NT2/D1 (cell line): ENCODE results near the gene GAS2L1.

Source experiments
- DNase-seq: peaks from one replicate; pipeline ENCODE4 v3.0.0-alpha.2; 2011; ENCODE audit warnings: low read depth, low spot score
- H3K27me3 ChIP-seq: 2 replicates; pipeline ENCODE4 v1.6.0; 2011; ENCODE audit warnings: mild to moderate bottlenecking; ENCODE audit not compliant: insufficient read length, insufficient read depth
- H3K36me3 ChIP-seq: 2 replicates; pipeline ENCODE4 v1.6.1; 2011; ENCODE audit warnings: mild to moderate bottlenecking, low read length, mixed read lengths; ENCODE audit not compliant: insufficient read depth, insufficient read length
- H3K4me1 ChIP-seq: 2 replicates; pipeline ENCODE4 v1.5.1; 2011; ENCODE audit not compliant: insufficient read depth, insufficient read length
- H3K4me3 ChIP-seq: 2 replicates; pipeline ENCODE4 v1.5.1; 2011; ENCODE audit warnings: low read depth; ENCODE audit not compliant: insufficient read length
- H3K9ac ChIP-seq: 2 replicates; pipeline ENCODE4 v1.6.0; 2011; ENCODE audit warnings: low read depth; ENCODE audit not compliant: insufficient read length
- H3K9me3 ChIP-seq: 2 replicates; pipeline ENCODE4 v1.5.1; 2011; ENCODE audit warnings: mild to moderate bottlenecking, low read length; ENCODE audit not compliant: insufficient read depth
- SUZ12 ChIP-seq: IDR thresholded peaks from 2 replicates; pipeline ENCODE4 v1.6.1; 2011; ENCODE audit not compliant: insufficient read length, insufficient read depth; ENCODE audit errors: extremely low read depth
- YY1 ChIP-seq: IDR thresholded peaks from 2 replicates; pipeline ENCODE4 v1.6.1; 2011; ENCODE audit not compliant: insufficient read length, insufficient read depth
- ZNF274 ChIP-seq: IDR thresholded peaks from 2 replicates; pipeline ENCODE4 v1.6.1; 2011; ENCODE audit warnings: mild to moderate bottlenecking, low read depth, low read length

GAS2L1 gene

DNA sequence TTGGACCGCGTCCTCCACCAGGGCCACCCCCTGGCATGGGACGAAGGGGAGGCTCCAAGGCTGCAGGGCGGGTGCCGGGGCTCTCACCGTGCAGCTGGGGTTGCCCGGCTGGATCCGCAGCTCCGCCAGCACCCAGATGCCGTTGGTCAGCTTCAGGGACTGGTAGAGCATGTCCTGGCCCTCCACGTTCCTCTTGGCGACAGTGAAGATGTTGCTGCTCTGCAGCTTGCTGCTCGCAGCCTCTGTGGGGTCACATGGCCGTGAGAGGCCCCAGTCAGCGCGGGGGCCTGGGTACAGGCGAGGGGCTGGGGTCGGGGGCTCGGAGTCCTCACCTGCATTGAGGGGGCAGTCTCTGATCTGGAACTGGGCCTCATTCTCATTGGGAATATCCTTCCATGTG, 23.8 kb downstream of the GAS2L1 start:
- peaks cover 15% of the 10 kb centered on the region for H3K4me1 ChIP-seq
- H3K9me3 ChIP-seq = no peaks in the 10 kb centered on the region
- no peak for DNase-seq
- peaks cover 81% of the 10 kb centered on the region for H3K36me3 ChIP-seq
- no peaks in the 10 kb centered on the region for H3K27me3 ChIP-seq
- H3K4me3 ChIP-seq = no peak overlapping the region
- H3K9ac ChIP-seq = peak overlapping the region; percentile 32
- TF ChIP-seq SUZ12 (no peak), ZNF274 (no peak), YY1 (no peak)

- Histone ChIP-seq H3K36me3 (peaks cover 86% of the 10 kb centered on the region), H3K9ac (peak overlapping the region; percentile 32), H3K4me3 (no peak overlapping the region), H3K4me1 (peaks cover 15% of the 10 kb centered on the region), H3K27me3 (no peaks in the 10 kb centered on the region), H3K9me3 (no peaks in the 10 kb centered on the region)
- DNase-seq = no peak
- TF ChIP-seq ZNF274 = no peak
These were observed 24.3 kb downstream of the GAS2L1 start for GRCh38 chr22:29330753-29331152.

DNA sequence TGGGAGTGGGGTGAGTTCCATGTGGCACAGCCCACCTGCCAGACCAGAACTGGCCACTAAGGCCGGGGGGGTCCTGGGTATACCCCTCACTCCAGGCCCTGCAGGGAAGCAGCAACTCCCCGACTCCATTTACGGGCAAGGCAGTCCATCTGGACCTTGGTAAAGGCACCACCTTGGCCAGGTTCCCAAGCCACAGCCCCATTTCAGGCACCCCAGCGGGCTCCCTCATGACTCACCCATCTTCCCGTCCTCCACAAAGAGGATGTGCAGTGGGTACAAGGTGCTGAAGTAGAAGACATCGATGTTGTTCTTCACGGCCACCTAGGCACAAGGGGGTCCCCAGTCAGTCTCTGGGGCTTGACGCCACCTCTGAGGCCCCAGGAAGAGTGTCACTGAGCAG, 24.8 kb downstream of the GAS2L1 start:
- DNase-seq = no peak
- no peaks in the 10 kb centered on the region for H3K27me3 ChIP-seq
- no peak overlapping the region for H3K4me3 ChIP-seq
- H3K9ac ChIP-seq = peak overlapping the region; percentile 32
- peaks cover 87% of the 10 kb centered on the region for H3K36me3 ChIP-seq
- TF ChIP-seq ZNF274 (no peak), YY1 (no peak), SUZ12 (no peak)
- H3K9me3 ChIP-seq = no peaks in the 10 kb centered on the region
- H3K4me1 ChIP-seq = peaks cover 15% of the 10 kb centered on the region

GRCh38 chr22:29331658-29332300, 25.3 kb downstream of the GAS2L1 start:
- no peak overlapping the region for H3K4me3 ChIP-seq
- peaks cover 15% of the 10 kb centered on the region for H3K4me1 ChIP-seq
- no peaks in the 10 kb centered on the region for H3K27me3 ChIP-seq
- H3K36me3 ChIP-seq = peaks cover 85% of the 10 kb centered on the region
- no peak overlapping the region for H3K9ac ChIP-seq
- no peak for DNase-seq
- H3K9me3 ChIP-seq = no peaks in the 10 kb centered on the region
- TF ChIP-seq SUZ12 = no peak

DNA sequence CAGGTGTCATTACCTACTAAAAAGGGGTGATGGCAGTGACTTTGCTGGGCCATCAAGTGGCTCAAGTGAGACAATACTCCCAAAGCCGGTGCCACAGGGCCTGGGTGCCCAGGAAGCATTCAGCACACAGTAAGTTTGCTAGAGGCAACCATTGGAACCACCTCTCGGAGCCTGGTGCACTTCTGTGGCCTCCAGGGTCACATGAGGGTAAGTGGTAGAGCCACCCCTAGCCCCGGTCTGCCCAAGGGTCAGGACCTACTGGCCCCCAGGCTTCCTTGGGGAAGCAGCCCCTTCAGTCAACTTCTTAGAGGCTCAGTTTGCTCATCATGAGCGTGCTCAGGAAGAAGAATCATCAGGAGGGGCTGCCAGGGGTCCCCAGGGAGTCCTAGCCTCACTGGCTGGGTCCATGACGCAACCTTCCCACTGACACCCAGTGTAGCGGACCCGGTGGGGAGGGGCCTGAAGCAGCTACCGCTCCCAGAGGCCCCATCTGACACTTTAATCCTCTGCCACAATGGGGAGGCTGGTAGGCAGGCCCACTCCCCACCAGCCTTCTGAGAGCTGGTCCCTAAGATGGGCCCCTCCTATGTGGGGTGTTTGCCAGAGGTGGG, 26.5 kb downstream of the GAS2L1 start:
- TF ChIP-seq SUZ12 (no peak), YY1 (no peak)
- H3K36me3 ChIP-seq = peaks cover 86% of the 10 kb centered on the region
- H3K27me3 ChIP-seq = no peaks in the 10 kb centered on the region
- H3K4me3 ChIP-seq = no peak overlapping the region
- peaks cover 15% of the 10 kb centered on the region for H3K4me1 ChIP-seq
- H3K9ac ChIP-seq = no peak overlapping the region
- H3K9me3 ChIP-seq = no peaks in the 10 kb centered on the region
- no peak for DNase-seq

DNA sequence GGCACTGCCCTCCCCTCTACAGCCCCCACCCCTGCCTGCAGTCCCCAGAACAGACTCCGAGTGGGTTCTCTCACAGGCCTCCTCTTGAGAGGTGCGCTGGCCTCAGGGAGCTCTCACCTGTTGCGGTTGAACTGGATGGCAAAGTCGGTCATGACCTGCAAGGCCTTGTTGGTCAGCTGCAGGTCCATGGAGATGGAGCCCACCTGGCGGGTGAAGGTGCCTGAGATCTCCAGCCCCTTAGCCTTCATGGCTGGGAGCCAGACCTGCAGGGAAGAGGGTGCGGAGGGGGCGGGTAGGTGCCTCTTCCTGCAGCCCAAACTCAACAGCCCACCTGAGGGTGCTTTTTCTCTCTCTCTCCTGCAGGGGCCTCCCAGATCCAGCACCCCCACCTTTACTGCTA, 27.7 kb downstream of the GAS2L1 start:
- no peak for DNase-seq
- H3K4me3 ChIP-seq = no peak overlapping the region

GRCh38 chr22:29334696-29335344, 28.4 kb downstream of the GAS2L1 start:
- Histone ChIP-seq H3K9me3 (no peaks in the 10 kb centered on the region), H3K36me3 (peaks cover 86% of the 10 kb centered on the region), H3K27me3 (no peaks in the 10 kb centered on the region), H3K4me1 (peaks cover 13% of the 10 kb centered on the region), H3K9ac (no peak overlapping the region), H3K4me3 (no peak overlapping the region)
- TF ChIP-seq YY1 = no peak
- TF ChIP-seq SUZ12 = no peak
- TF ChIP-seq ZNF274 = no peak
- no peak for DNase-seq

More for the DNA sequence above, 27.7 kb downstream of the GAS2L1 start:
- TF ChIP-seq SUZ12 = no peak
- TF ChIP-seq ZNF274 = no peak
- TF ChIP-seq YY1 = no peak
- Histone ChIP-seq H3K27me3 (no peaks in the 10 kb centered on the region), H3K36me3 (peaks cover 87% of the 10 kb centered on the region), H3K4me1 (peaks cover 15% of the 10 kb centered on the region), H3K9me3 (no peaks in the 10 kb centered on the region), H3K9ac (no peak overlapping the region)

DNA sequence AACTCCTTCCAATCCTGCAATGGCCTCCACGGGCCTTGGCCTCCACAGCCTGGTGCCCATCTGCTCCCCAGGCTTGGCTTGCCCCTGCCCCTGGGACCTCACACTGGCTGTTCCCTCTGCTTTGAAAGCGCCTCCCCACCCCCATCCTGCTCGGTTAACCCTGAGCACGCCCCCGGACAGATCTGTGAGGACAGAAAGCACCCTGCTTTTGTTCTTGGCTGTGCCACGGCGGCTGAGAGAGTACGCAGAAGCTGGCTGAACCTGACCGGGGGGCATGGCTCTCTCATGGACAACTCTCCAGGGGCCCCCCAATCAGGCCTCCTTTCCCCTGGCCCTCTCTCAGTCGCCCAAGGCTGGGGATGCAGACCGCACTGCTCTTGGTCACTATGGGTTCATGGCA, 29.2 kb downstream of the GAS2L1 start:
- Histone ChIP-seq H3K36me3 (peaks cover 87% of the 10 kb centered on the region), H3K27me3 (no peaks in the 10 kb centered on the region)

More for the DNA sequence above, 29.2 kb downstream of the GAS2L1 start:
- no peak overlapping the region for H3K4me3 ChIP-seq
- no peak overlapping the region for H3K9ac ChIP-seq
- TF ChIP-seq SUZ12 (no peak), ZNF274 (no peak), YY1 (no peak)
- no peaks in the 10 kb centered on the region for H3K9me3 ChIP-seq
- DNase-seq = no peak
- peaks cover 11% of the 10 kb centered on the region for H3K4me1 ChIP-seq
